ENCODE results near the gene HES6. TPM values are rescaled to one million over a fixed set of nuclear protein-coding genes. Genes with fewer than 3 reads are reported as not detected.

HES6 gene
- total RNA-seq, 1 experiment from 2014 or later = 9.8 TPM

DNA sequence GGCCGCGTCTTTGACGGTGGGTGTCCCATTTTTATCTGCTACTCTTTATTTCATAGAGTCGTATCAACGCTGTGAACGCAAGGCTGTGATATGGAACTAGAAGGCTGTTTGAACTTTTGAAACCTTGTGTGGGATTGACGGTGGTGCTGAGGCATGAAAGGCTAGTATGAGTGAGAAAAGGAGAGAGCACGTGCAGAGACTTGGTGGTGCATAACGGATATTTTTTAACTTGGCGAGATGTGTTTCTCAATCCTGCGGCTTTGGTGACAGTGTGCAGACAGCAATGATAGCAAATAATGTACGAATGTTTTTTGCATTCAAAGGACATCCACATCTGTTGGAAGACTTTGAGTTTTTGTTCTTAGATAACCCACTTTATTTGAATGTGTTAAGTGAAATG, 6.2 kb downstream of the HES6 start:
- no TSS peak for BruUV-seq (replicated peaks)
- ATAC-seq (no peak), DNase-seq (no peak)
- Histone ChIP-seq H3F3A (ENCODE audit: low read length, unreplicated experiment) (no peaks in the 10 kb centered on the region), H3K9me3 (ENCODE audit: low read length) (no peaks in the 10 kb centered on the region), H2AFZ (ENCODE audit: low read length) (no peak overlapping the region), H3K27me3 (ENCODE audit: low read length) (no peaks in the 10 kb centered on the region), H3K9me2 (replicated peaks; ENCODE audit: low read length) (no peaks in the 10 kb centered on the region), H3K4me1 (ENCODE audit: insufficient read depth, low read length) (no peaks in the 10 kb centered on the region), H3K27ac (ENCODE audit: low read length) (no peak overlapping the region), H3K79me2 (ENCODE audit: low read length) (no peaks in the 10 kb centered on the region), H3K4me3 (ENCODE audit: low read length) (no peak overlapping the region), H3K36me3 (ENCODE audit: low read depth, low read length) (no peaks in the 10 kb centered on the region), H4K20me1 (ENCODE audit: low read length) (no peaks in the 10 kb centered on the region), H3K9ac (ENCODE audit: low read length) (no peak overlapping the region), H3K4me2 (ENCODE audit: low read length) (no peak overlapping the region)
- intact Hi-C loops (cut with micrococcal nuclease) = no loop called here
- TF ChIP-seq, protein P1, sequence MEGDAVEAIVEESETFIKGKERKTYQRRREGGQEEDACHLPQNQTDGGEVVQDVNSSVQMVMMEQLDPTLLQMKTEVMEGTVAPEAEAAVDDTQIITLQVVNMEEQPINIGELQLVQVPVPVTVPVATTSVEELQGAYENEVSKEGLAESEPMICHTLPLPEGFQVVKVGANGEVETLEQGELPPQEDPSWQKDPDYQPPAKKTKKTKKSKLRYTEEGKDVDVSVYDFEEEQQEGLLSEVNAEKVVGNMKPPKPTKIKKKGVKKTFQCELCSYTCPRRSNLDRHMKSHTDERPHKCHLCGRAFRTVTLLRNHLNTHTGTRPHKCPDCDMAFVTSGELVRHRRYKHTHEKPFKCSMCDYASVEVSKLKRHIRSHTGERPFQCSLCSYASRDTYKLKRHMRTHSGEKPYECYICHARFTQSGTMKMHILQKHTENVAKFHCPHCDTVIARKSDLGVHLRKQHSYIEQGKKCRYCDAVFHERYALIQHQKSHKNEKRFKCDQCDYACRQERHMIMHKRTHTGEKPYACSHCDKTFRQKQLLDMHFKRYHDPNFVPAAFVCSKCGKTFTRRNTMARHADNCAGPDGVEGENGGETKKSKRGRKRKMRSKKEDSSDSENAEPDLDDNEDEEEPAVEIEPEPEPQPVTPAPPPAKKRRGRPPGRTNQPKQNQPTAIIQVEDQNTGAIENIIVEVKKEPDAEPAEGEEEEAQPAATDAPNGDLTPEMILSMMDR (conservative IDR thresholded peaks at IDR 0.05; ENCODE audit: low read depth, low read length) = no peak
- TF ChIP-seq EZH2 (IDR thresholded peaks at IDR 0.05; ENCODE audit: low read length, unreplicated experiment) (no peak), EZH2phosphoT487 (IDR thresholded peaks at IDR 0.05; ENCODE audit: borderline replicate concordance, low read length) (no peak)
- CTCF ChIA-PET = no interaction called here
- POLR2A ChIA-PET (ENCODE audit: unreplicated experiment) = no interaction called here

DNA sequence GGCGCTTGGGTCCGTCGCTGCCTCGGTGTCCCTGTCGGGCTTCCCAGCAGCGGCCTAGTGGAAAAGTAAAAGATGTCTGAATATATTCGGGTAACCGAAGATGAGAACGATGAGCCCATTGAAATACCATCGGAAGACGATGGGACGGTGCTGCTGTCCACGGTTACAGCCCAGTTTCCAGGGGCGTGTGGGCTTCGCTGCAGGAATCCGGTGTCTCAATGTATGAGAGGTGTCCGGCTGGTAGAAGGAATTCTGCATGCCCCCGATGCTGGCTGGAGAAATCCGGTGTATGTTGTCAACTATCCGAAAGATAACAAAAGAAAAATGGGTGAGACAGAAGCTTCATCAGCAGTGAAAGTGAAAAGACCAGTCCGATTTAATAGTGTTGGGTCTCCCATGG, 8.0 kb downstream of the HES6 start:
- Histone ChIP-seq H3K79me2 (ENCODE audit: low read length) (no peaks in the 10 kb centered on the region), H3K4me1 (ENCODE audit: insufficient read depth, low read length) (no peaks in the 10 kb centered on the region), H3K27me3 (ENCODE audit: low read length) (no peaks in the 10 kb centered on the region), H4K20me1 (ENCODE audit: low read length) (no peaks in the 10 kb centered on the region), H3K36me3 (ENCODE audit: low read depth, low read length) (no peaks in the 10 kb centered on the region), H3K9ac (ENCODE audit: low read length) (no peak overlapping the region), H3F3A (ENCODE audit: low read length, unreplicated experiment) (no peaks in the 10 kb centered on the region), H3K27ac (ENCODE audit: low read length) (no peak overlapping the region), H3K4me3 (ENCODE audit: low read length) (no peak overlapping the region), H3K9me2 (replicated peaks; ENCODE audit: low read length) (no peaks in the 10 kb centered on the region), H2AFZ (ENCODE audit: low read length) (no peak overlapping the region), H3K4me2 (ENCODE audit: low read length) (no peak overlapping the region), H3K9me3 (ENCODE audit: low read length) (no peaks in the 10 kb centered on the region)
- BruUV-seq (replicated peaks) = no TSS peak
- DNase-seq = no peak
- TF ChIP-seq, protein P1 (conservative IDR thresholded peaks at IDR 0.05; ENCODE audit: low read depth, low read length) = no peak
- no peak for ATAC-seq
- ChIA-PET POLR2A (ENCODE audit: unreplicated experiment) (no interaction called here), CTCF (no interaction called here)
- intact Hi-C loops (cut with micrococcal nuclease) = no loop called here

DNA sequence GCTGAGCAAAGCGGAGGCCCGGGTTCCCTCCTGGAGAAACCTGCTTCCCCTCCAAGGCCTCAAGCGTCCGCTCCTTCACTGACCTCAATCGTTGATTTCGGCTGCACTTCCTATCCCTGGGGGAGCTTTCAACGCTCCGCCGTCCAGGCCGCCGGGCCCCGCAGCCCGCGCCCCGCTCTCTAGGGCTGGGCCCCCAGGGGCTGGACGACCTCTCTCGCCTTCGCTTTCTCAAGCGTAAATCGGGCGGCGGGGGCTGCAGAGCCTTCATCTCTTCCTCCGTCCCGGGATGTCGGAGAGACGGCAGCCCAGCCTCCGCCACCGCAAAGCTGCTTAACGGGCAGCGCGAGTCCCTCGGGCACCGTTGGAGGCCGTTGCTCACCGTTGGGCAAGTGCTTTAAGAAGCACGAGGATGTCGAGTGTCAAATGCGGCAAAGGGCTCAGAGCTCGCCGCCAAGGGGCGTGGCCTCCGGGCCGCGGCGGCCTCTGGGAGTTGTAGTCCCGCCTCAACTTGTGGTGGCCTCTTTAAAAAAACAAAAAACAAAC, 8.5 kb downstream of the HES6 start:
- Histone ChIP-seq H3K9ac (ENCODE audit: low read length) (no peak overlapping the region), H3K9me2 (replicated peaks; ENCODE audit: low read length) (no peaks in the 10 kb centered on the region), H3F3A (ENCODE audit: low read length, unreplicated experiment) (no peaks in the 10 kb centered on the region), H3K79me2 (ENCODE audit: low read length) (no peaks in the 10 kb centered on the region), H3K4me3 (ENCODE audit: low read length) (no peak overlapping the region), H3K36me3 (ENCODE audit: low read depth, low read length) (no peaks in the 10 kb centered on the region), H3K9me3 (ENCODE audit: low read length) (no peaks in the 10 kb centered on the region), H3K27ac (ENCODE audit: low read length) (no peak overlapping the region), H3K27me3 (ENCODE audit: low read length) (no peaks in the 10 kb centered on the region), H2AFZ (ENCODE audit: low read length) (no peak overlapping the region), H3K4me2 (ENCODE audit: low read length) (no peak overlapping the region), H3K4me1 (ENCODE audit: insufficient read depth, low read length) (no peaks in the 10 kb centered on the region), H4K20me1 (ENCODE audit: low read length) (no peaks in the 10 kb centered on the region)
- no TSS peak for BruUV-seq (replicated peaks)
- TF ChIP-seq, protein P1 (conservative IDR thresholded peaks at IDR 0.05; ENCODE audit: low read depth, low read length) = no peak
- no peak for TF ChIP-seq EZH2phosphoT487 (IDR thresholded peaks at IDR 0.05; ENCODE audit: borderline replicate concordance, low read length)
- TF ChIP-seq EZH2 (IDR thresholded peaks at IDR 0.05; ENCODE audit: low read length, unreplicated experiment) = no peak
- POLR2A ChIA-PET (ENCODE audit: unreplicated experiment) = no interaction called here
- DNase-seq (no peak), ATAC-seq (no peak)
- intact Hi-C loops (cut with micrococcal nuclease) = no loop called here
- CTCF ChIA-PET = no interaction called here
